ENCODE measurements around the gene KIF6. TPM values are rescaled to one million over a fixed set of nuclear protein-coding genes. Genes with fewer than 3 reads are reported as not detected.
A peak's percentile ranks its signal among the peaks of the same experiment; 100 is the strongest.

KIF6 gene
- total and polyA plus RNA-seq, 4 donors, result 2.0 to 4.8 (median 2.9) TPM

DNA sequence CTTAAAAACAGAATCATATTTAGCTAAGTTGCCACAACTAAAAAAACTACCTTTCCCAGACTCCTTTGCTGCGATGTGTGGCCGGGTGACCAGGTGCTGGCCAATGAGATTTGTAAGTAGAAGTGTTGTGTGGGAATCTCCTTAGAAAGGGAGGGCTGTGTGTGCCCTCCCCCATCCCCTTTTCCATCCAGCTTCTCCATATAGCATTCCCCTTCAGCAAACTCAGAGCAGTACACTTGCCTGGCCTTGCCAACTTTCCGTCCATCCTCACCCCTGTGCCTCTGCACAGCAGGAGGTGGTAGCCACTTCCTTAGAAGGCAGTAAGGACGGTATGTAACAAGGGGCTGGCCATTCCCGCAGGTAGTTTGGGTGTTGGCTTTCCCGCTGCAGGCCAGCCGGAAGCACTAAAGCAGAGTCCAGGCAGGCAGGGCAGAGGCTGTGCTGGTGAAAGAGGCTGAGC lies 380.4 kb downstream of the KIF6 start:
- peak in 1 of 6 donors; percentile 68 for DNase-seq (ENCODE audit: low read depth in 4 of 6, low spot score in 6 of 6)
- peaks cover 36% of the 10 kb centered on the region for H3K4me1 ChIP-seq (ENCODE audit: control insufficient read depth, insufficient read depth, low read length)
- no peaks in the 10 kb centered on the region for H3K36me3 ChIP-seq (ENCODE audit: control insufficient read depth, insufficient read depth, low read length)
- H3K27ac ChIP-seq (ENCODE audit: low read depth, low read length), result no peak overlapping the region
- H3K27me3 ChIP-seq (ENCODE audit: control insufficient read depth, insufficient read depth, low read length), result no peaks in the 10 kb centered on the region
- no peak overlapping the region for H3K4me3 ChIP-seq (ENCODE audit: low read depth, low read length)
- WGBS (ENCODE audit: insufficient coverage), result 71% methylated on average over 5 of the region's 7 CpGs
- no peaks in the 10 kb centered on the region for H3K9me3 ChIP-seq (ENCODE audit: control insufficient read depth, insufficient read depth, low read length)

DNA sequence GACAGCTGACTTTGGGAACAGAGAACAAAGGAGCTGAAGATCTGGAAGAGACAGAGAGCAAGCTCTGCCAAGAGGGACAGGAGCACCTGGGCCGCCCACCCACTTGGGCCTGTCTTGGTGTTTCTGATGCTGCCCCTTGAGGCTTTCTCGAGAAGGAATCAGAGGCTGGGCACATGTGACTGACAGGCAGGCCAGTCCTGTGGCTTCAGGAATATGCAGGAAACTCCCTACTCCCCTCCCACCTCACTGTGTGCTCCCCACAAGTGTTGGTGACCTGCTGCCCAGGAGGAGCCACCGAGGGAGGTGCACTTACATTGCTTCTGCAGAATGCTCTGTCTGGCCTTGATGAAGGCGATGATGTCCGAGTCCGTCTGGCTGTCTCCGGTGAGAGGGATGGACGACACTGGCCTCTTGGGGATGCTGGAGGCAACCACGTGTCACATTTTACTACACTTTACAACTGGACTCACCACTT lies 381.8 kb downstream of the KIF6 start:
- H3K27ac ChIP-seq (ENCODE audit: low read depth, low read length), result peak overlapping the region; percentile 19

DNA sequence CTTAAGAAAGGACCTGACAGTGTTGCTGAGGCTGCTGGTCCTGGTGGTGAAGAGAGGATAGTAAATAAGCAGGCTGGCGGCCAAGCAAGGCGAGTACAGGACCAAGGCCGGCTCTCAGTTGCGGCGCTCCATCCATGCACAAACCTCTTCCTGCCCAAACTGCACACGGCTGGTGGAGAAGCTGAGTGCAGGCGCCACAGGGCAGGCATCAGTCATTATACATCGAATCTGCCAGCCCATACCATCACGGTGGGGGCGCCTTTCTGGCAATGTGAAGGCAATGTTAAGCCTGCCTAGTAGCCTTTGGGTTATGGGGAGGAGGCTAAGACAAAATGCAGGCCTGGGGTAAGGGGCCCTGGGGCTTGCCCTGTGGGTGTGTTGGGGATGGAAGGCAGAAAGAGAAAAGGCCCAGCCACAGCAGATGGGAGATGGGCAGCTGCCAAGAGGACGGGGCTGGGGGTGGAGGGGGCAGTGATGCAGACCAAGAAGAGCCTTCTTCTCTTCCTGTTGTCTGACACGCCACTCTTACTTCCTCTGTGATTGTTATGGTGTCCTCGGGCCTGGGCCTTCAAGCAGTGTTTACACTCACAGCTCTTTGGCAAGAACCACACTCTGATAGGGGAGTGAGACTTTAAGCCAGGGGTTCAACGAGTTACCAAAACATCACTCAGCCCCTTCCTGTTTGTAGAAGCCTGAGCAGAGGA lies 382.4 kb downstream of the KIF6 start:
- DNase-seq (ENCODE audit: low read depth in 4 of 6, low spot score in 6 of 6), result peak in 1 of 6 donors; percentile 59
- WGBS (ENCODE audit: insufficient coverage), result 82% methylated on average over 8 of the region's 14 CpGs
- Histone ChIP-seq H3K4me1 (ENCODE audit: control insufficient read depth, insufficient read depth, low read length) (peaks cover 43% of the 10 kb centered on the region), H3K27ac (ENCODE audit: low read depth, low read length) (peak overlapping the region; percentile 19), H3K4me3 (ENCODE audit: low read depth, low read length) (no peak overlapping the region), H3K27me3 (ENCODE audit: control insufficient read depth, insufficient read depth, low read length) (no peaks in the 10 kb centered on the region), H3K9me3 (ENCODE audit: control insufficient read depth, insufficient read depth, low read length) (no peaks in the 10 kb centered on the region), H3K36me3 (ENCODE audit: control insufficient read depth, insufficient read depth, low read length) (no peaks in the 10 kb centered on the region)

More for the DNA sequence above, 381.8 kb downstream of the KIF6 start:
- no peaks in the 10 kb centered on the region for H3K36me3 ChIP-seq (ENCODE audit: control insufficient read depth, insufficient read depth, low read length)
- 81% methylated on average over 9 of the region's 9 CpGs for WGBS (ENCODE audit: insufficient coverage)
- no peaks in the 10 kb centered on the region for H3K9me3 ChIP-seq (ENCODE audit: control insufficient read depth, insufficient read depth, low read length)
- no peak overlapping the region for H3K4me3 ChIP-seq (ENCODE audit: low read depth, low read length)
- no peaks in the 10 kb centered on the region for H3K27me3 ChIP-seq (ENCODE audit: control insufficient read depth, insufficient read depth, low read length)
- peaks cover 47% of the 10 kb centered on the region for H3K4me1 ChIP-seq (ENCODE audit: control insufficient read depth, insufficient read depth, low read length)
- DNase-seq (ENCODE audit: low read depth in 4 of 6, low spot score in 6 of 6), result no peak

- Histone ChIP-seq H3K27me3 (ENCODE audit: control insufficient read depth, insufficient read depth, low read length) (no peaks in the 10 kb centered on the region), H3K36me3 (ENCODE audit: control insufficient read depth, insufficient read depth, low read length) (no peaks in the 10 kb centered on the region), H3K27ac (ENCODE audit: low read depth, low read length) (no peak overlapping the region), H3K4me1 (ENCODE audit: control insufficient read depth, insufficient read depth, low read length) (peaks cover 39% of the 10 kb centered on the region), H3K4me3 (ENCODE audit: low read depth, low read length) (no peak overlapping the region), H3K9me3 (ENCODE audit: control insufficient read depth, insufficient read depth, low read length) (no peaks in the 10 kb centered on the region)
- no peak for DNase-seq (ENCODE audit: low read depth in 4 of 6, low spot score in 6 of 6)
- 90% methylated on average over 5 of the region's 5 CpGs for WGBS (ENCODE audit: insufficient coverage)
Measured at GRCh38 chr6:39341937-39342336, 383.3 kb downstream of the KIF6 start.

GRCh38 chr6:39341352-39341751 lies 383.9 kb downstream of the KIF6 start:
- no peak overlapping the region for H3K27ac ChIP-seq (ENCODE audit: low read depth, low read length)
- peaks cover 42% of the 10 kb centered on the region for H3K4me1 ChIP-seq (ENCODE audit: control insufficient read depth, insufficient read depth, low read length)
- H3K36me3 ChIP-seq (ENCODE audit: control insufficient read depth, insufficient read depth, low read length), result no peaks in the 10 kb centered on the region
- H3K27me3 ChIP-seq (ENCODE audit: control insufficient read depth, insufficient read depth, low read length), result no peaks in the 10 kb centered on the region
- 84% methylated on average over 3 of the region's 3 CpGs for WGBS (ENCODE audit: insufficient coverage)
- H3K9me3 ChIP-seq (ENCODE audit: control insufficient read depth, insufficient read depth, low read length), result no peaks in the 10 kb centered on the region
- no peak overlapping the region for H3K4me3 ChIP-seq (ENCODE audit: low read depth, low read length)
- DNase-seq (ENCODE audit: low read depth in 4 of 6, low spot score in 6 of 6), result no peak

DNA sequence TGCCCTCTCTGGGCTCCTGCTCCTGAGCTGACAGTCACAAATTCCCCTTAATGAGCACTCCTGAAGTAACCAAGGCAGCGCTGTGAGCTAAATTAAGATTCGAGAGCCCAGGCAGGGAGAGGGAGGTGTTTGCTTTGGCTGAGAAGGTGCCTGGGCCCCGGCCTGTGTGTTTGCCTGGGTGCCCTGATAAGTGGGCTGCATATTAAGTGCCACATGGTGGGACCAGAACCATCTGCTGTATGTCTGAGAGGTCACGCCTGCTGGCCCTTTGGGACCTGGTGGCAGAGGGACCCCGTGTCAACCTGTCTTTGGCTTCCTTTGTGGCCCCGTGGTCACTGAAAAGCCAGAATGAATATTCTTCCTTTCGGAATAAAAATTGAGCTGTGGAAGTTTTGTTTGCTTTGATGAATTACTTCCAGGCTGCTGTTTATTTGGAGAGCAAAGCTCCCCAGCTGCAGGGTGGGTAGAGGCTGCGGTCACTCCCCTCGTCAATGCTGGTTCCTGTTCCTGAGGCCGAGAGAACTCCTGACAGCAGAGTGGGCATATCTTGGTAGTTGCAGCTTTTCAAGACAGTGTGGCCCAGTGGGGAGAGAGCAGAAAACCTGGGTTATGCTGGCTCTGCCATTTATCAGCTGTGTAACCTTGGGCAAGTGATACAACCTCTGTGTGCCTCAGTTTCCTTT lies 385.2 kb downstream of the KIF6 start:
- 26% methylated on average over 10 of the region's 10 CpGs for WGBS (ENCODE audit: insufficient coverage)
- peak in 2 of 6 donors; percentile 32 to 69 for DNase-seq (ENCODE audit: low read depth in 4 of 6, low spot score in 6 of 6)
- H3K27ac ChIP-seq (ENCODE audit: low read depth, low read length), result peak overlapping the region; percentile 42

DNA sequence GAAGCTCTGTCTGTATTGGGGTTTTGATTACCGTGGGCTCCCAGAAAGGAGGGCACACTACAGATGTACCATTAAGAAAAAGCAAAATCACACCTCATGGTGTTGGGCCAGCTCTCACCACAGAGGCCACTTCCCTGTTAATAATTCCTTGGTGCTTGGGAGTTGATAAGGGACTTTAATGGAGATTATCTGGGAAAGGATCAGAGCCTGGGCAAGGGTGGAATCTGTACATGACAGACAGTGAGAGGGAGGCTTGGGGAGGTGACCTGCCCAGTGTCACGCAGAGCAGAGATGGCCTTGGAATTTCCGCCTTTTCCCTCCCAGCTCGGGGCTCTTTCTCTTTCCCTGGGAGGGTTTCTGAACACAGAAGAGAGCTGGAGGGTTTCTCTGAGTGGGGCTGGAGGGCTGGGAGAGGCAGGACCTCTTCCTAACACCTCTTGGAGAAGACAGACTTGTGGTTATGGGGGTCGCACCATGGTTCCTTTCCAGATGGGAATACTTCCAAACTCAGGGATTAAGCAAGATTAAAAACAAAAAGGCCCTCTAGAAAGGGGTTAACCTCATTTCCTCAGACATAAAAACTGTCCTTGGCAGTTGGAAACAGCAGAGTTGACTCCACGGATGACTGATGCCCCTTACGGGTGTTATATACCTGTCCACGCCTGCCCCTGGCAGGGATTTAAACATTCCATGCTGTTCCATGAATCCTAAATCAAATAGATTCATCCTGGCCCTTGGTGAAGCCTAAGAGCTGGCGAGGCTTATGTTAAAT lies 385.9 kb downstream of the KIF6 start:
- H3K4me1 ChIP-seq (ENCODE audit: control insufficient read depth, insufficient read depth, low read length), result peaks cover 43% of the 10 kb centered on the region
- no peaks in the 10 kb centered on the region for H3K27me3 ChIP-seq (ENCODE audit: control insufficient read depth, insufficient read depth, low read length)
- no peaks in the 10 kb centered on the region for H3K9me3 ChIP-seq (ENCODE audit: control insufficient read depth, insufficient read depth, low read length)
- peak overlapping the region; percentile 42 for H3K27ac ChIP-seq (ENCODE audit: low read depth, low read length)
- H3K36me3 ChIP-seq (ENCODE audit: control insufficient read depth, insufficient read depth, low read length), result no peaks in the 10 kb centered on the region
- 52% methylated on average over 6 of the region's 9 CpGs for WGBS (ENCODE audit: insufficient coverage)
- DNase-seq (ENCODE audit: low read depth in 4 of 6, low spot score in 6 of 6), result peak in 1 of 6 donors; percentile 89
- H3K4me3 ChIP-seq (ENCODE audit: low read depth, low read length), result no peak overlapping the region

More for the DNA sequence above, 385.2 kb downstream of the KIF6 start:
- H3K4me3 ChIP-seq (ENCODE audit: low read depth, low read length), result no peak overlapping the region
- no peaks in the 10 kb centered on the region for H3K9me3 ChIP-seq (ENCODE audit: control insufficient read depth, insufficient read depth, low read length)
- H3K27me3 ChIP-seq (ENCODE audit: control insufficient read depth, insufficient read depth, low read length), result no peaks in the 10 kb centered on the region
- no peaks in the 10 kb centered on the region for H3K36me3 ChIP-seq (ENCODE audit: control insufficient read depth, insufficient read depth, low read length)
- peaks cover 45% of the 10 kb centered on the region for H3K4me1 ChIP-seq (ENCODE audit: control insufficient read depth, insufficient read depth, low read length)

GRCh38 chr6:39338397-39338796 lies 386.8 kb downstream of the KIF6 start:
- no peak overlapping the region for H3K27ac ChIP-seq (ENCODE audit: low read depth, low read length)
- H3K4me3 ChIP-seq (ENCODE audit: low read depth, low read length), result no peak overlapping the region
- DNase-seq (ENCODE audit: low read depth in 4 of 6, low spot score in 6 of 6), result no peak
- 89% methylated on average over 3 of the region's 5 CpGs for WGBS (ENCODE audit: insufficient coverage)
- H3K27me3 ChIP-seq (ENCODE audit: control insufficient read depth, insufficient read depth, low read length), result no peaks in the 10 kb centered on the region
- peaks cover 43% of the 10 kb centered on the region for H3K4me1 ChIP-seq (ENCODE audit: control insufficient read depth, insufficient read depth, low read length)
- no peaks in the 10 kb centered on the region for H3K36me3 ChIP-seq (ENCODE audit: control insufficient read depth, insufficient read depth, low read length)
- no peaks in the 10 kb centered on the region for H3K9me3 ChIP-seq (ENCODE audit: control insufficient read depth, insufficient read depth, low read length)

GRCh38 chr6:39335780-39336545 lies 389.2 kb downstream of the KIF6 start:
- Histone ChIP-seq H3K27ac (ENCODE audit: low read depth, low read length) (no peak overlapping the region), H3K4me1 (ENCODE audit: control insufficient read depth, insufficient read depth, low read length) (peaks cover 33% of the 10 kb centered on the region), H3K27me3 (ENCODE audit: control insufficient read depth, insufficient read depth, low read length) (no peaks in the 10 kb centered on the region), H3K4me3 (ENCODE audit: low read depth, low read length) (no peak overlapping the region), H3K36me3 (ENCODE audit: control insufficient read depth, insufficient read depth, low read length) (no peaks in the 10 kb centered on the region), H3K9me3 (ENCODE audit: control insufficient read depth, insufficient read depth, low read length) (no peaks in the 10 kb centered on the region)
- DNase-seq (ENCODE audit: low read depth in 4 of 6, low spot score in 6 of 6), result no peak
- 75% methylated on average over 3 of the region's 5 CpGs for WGBS (ENCODE audit: insufficient coverage)
